Epidermal melanocyte (primary cell): ENCODE measurements around the gene RUFY3.

Experiments used
- DNase-seq: peaks from one replicate; pipeline ENCODE4 v3.0.0; 2011; ENCODE audit warnings: low spot score; ENCODE audit not compliant: insufficient read length

RUFY3 gene

GRCh38 chr4:70772929-70773555, 51.3 kb downstream of the RUFY3 start:
- no peak for DNase-seq

DNA sequence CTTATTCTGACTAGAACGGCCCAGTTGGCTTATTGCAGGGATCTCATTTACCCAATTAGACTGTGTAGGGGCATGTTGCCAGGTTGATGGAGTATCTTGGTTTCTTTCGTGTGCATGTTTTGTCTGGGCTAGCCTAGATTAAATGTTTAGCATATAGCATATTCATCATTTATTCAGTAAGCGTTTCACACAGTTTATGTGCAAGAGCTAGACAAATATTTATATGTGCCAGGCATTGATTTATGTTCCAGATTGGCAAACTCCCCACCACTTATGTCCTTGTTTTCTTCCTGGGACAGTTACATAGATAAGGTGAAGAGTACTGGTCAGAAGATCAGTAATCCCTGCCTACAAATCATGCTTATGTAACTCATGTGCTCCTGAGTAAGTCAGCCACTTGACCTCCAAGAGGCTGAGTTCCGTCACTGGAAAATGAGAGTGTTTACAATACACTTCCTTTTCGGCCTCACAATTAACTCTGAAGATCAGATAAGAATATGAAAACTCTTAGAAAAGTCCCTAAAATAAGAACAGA, 57.2 kb downstream of the RUFY3 start:
- no peak for DNase-seq

DNA sequence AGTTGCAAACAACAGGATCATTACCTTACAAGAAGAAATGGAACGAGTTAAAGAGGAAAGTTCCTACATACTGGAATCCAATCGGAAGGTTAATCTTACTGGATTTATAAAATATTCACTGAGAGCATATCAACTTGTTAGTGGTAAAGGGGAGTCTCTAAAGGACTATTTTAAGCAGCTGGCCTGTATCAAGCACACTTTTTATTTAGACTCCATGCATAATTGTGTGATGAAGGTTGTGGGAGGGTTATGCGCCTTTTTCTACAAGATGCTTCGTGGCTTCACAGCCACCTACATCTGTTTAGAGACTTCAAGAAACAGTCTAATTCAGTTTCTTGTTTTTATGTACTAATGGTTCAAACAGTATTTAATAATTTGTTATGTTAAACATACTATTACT, 61.3 kb downstream of the RUFY3 start:
- DNase-seq = no peak

GRCh38 chr4:70787496-70787895, 65.7 kb downstream of the RUFY3 start:
- no peak for DNase-seq

DNA sequence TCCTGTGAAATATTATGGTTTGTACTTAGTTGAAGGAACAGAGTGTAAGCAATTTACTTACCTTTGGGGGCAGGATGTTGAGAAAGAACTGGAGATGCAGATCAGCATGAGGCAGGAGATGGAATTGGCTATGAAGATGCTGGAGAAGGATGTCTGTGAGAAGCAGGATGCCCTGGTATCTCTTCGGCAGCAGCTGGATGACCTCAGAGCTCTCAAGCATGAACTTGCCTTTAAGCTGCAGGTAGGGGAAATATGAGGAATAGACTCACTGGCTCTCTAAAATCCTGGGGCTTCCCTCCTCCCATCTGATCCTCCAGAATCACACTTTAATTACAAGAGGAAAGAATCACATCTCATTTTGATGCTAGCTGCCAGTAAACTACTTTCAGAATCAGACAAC, 67.0 kb downstream of the RUFY3 start:
- no peak for DNase-seq

DNA sequence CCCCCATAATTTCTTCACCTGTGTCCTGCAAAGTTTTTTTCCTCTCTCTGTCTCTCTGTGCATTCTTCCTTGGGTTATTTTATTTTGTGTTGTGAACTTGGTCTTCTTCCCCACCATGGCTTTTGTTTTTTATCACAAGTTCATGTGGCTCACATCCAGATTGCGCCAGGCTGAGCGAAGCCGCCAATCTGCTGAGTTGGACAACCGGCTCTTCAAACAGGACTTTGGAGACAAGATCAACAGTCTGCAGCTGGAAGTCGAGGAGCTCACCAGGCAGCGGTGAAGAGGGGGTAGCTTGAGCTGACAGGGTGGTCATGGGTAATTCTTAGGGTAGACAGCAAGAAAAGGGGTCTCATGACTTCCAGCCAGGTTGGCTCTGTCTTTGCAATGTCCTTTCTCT, 71.9 kb downstream of the RUFY3 start:
- DNase-seq = no peak

DNA sequence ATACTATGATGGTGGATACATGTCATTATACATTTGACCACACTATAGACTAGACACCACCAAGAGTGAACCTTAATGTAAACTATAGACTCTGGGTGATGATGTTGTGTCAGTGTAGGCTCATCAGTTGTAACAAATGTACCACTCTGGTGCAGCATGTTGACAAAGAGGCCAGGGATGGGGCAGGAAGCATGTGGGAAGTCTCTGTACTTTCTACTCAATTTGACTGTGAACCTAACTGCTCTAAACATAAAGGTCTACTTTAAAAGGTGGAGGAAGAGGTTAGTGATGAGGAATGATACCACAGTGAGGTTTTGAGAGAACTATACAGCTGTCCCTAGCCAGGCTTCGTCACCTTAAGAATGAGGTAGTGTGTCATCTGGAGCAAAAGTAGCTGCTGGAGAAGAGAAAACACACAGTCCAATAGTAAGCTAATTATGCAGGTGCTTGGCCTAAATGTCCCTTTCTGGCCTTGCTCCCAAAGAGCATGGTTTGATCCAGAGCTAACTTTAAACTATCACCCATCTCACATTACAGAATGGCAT, 79.6 kb downstream of the RUFY3 start:
- no peak for DNase-seq

DNA sequence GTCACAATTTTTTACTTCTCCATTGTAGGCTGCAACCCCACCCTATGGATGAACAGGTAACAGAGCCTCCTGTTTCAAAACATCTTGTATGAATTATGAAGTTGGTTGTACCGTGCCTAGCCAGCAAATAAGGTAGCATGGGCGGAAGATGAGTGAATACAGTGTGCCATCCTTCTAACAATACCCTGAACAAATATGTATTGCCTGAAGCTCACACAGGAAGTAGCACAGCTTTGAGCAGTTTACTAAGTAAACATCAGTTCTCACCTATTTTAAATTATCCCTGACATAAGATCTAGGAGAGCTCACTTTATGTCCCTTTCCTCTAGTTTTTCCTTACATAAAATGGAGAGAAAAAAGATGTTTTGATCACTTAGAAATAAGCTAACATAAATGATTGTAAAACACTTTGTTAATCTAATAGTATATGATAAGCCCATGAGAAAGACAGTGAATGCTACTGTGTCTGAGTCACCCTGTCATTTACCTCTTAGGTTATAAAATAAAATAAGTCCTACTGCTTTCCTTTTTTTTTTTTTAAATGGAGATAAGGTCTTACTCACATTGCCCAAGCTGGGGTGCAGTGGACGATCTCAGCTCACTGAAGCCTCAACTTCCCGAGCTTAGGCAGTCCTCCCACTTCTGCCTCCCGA, 81.3 kb downstream of the RUFY3 start:
- DNase-seq = no peak

- no peak for DNase-seq
Observed at GRCh38 chr4:70808151-70808550, 86.4 kb downstream of the RUFY3 start.

- DNase-seq = no peak
Observed at GRCh38 chr4:70815370-70815769, 93.6 kb downstream of the RUFY3 start.

DNA sequence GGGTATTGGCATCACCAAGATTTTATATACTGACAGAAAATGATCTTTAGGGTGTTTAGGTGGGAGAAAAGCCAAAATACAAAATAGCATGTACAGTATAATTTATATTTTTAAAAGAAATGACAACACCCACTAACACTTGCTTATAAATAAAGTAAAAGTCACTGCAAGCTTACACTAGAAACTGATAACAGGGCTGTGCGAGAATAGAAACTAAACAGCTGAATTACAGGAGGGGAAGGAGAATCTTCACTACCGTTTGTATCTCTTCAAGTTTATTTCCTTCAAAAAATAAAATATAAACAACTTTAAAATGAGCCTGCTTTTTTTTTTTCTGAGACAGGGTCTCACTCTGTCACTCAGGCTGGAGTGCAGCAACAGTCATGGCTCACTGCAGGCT, 95.1 kb downstream of the RUFY3 start:
- no peak for DNase-seq

GRCh38 chr4:70818173-70818855, 96.5 kb downstream of the RUFY3 start:
- DNase-seq = no peak

DNA sequence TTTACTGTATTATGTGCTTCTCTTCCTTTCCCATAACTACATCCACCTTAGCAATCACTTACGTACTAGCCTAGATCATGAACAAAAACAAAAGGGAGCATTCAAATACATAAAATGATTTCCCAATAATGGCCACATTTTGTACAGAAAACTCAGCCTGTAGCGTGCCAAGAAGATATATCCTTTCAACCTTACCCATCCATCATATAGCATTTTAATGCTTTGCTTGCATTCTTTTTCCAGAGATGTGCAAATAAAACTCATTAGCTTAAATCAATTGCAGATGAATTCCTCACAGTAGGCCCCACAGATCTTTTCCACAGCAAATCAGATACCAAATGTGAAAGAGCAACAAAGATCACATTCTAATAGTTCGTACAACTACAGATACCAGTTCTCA, 97.2 kb downstream of the RUFY3 start:
- no peak for DNase-seq

GRCh38 chr4:70829015-70829414, 107.3 kb downstream of the RUFY3 start:
- DNase-seq = no peak

DNA sequence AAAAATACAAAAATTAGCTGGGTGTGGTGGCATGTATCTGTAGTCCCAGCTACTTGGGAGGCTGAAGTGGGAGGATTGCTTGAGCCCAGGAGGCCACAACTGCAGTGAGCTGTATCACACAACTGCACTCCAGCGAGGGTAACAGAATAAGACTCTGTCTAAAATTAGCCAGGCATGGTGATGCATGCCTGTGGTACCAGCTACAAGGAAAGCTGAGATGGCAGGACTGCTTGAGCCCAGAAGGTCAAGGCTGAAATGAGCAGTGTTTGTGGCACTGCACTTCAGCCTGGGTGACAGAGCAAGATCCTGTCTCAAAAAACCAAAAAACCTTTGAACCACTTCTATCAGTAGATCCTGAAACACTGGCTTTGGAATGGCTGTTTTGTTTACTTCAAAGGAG, 107.7 kb downstream of the RUFY3 start:
- DNase-seq = no peak

- DNase-seq = no peak
Observed at GRCh38 chr4:70830054-70830453, 108.3 kb downstream of the RUFY3 start.

DNA sequence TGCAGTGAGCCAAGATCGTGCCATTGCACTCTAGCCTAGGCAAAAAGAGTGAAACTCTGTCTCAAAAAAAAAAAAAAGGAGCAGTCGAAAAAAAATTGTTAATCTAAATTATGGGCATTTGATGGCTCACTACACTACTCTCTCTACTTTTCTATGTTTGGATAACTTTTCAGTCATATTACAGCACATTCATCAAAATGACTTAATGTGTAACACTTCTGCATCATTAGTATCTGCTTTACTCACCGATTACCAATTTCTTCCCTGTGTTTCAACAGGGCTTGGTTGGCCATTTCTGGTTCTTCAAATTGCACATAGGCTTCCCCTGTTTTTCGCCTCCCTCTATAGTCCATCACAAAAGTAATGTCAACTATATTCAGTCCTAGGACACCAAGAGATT, 109.5 kb downstream of the RUFY3 start:
- no peak for DNase-seq

DNA sequence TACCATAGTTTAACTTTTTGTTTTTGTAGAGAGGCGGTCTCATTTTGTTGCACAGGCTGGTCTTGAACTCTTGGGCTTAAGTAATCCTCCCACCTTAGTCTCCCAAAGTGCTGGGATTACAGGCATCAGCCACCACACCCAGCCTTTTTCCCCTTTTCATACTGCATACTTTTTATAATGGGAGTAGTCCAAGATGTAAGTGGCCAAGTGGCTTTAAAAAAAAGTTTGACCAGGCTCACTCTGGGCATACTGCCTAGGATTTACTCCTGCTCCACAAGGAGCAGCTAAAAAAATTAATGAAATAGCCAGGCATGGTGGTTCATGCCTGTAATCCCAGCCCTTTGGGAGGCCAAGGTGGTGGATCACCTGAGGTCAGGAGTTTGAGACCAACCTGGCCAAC, 111.9 kb downstream of the RUFY3 start:
- no peak for DNase-seq

- DNase-seq = no peak
Observed at GRCh38 chr4:70836081-70836480, 114.3 kb downstream of the RUFY3 start.

DNA sequence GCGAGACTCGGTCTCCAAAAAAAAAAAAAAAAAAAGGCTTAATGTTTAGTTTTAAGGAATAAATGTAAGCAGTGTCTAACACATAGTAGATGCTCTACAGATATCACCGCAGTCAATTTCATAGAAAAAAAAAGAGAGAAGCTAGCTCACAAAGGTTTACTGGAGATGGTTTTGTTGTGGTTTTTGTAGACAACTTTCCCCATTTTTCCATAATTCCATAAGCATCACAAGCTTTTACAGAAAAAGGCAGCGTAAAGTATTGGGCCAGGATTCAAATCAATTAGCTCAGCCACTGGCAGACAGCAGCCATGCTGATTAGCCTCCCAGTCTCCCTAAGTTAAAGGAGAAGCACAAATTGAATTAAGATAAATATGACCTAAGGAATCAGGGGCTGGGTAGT, 116.4 kb downstream of the RUFY3 start:
- DNase-seq = no peak

GRCh38 chr4:70838666-70839588, 117.2 kb downstream of the RUFY3 start:
- DNase-seq = no peak
